ENCODE measurements around the gene B4GALT6.

Gene B4GALT6

DNA sequence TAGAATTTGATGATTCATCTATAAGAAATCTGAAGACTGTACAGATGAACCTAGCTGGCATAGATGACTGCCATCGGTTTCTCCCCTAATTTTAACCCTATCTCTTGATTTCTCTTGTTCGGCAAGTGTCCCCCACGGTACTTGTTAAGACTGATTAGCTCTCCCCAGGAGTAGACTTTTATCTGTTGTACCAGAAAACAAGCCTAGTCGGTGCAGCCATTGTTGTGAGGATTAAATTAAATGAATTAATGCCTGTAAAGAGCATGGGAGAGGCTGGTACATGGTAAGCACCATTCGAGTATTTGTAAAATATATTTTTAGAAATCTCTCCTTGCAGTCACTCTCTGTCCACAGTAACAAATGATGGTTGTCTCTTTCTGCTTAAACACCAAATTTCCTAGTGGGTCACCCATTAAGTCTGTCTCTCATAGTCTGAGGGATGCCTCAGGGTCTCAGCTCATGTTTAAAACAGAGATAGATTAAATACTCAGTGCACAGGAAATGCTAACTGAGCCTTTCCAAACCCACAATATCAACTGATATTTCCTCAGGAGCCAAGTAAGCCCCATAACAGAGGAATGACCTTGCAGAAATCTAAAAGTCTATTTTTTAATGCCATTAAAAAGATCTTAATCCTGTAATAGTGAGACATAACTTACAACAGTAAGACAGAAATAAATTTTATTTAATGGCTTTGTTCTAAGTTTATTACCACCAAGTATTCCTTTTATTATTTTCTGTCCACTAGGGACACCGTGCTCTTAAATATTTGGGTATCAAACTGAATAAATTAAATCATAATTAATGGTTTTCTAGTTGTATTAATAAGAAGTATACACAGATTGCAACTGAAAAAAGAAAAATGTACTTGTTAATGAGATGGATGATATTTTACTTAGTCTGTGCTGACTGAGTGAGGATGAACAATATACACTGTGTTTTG lies 2.9 kb upstream of the B4GALT6 start:
- DNase-seq: no peak

- no peak for DNase-seq
Measured at GRCh38 chr18:31686572-31686971, 2.2 kb upstream of the B4GALT6 start.

- peak; percentile 72 for DNase-seq
Measured at GRCh38 chr18:31685097-31686082, 1.0 kb upstream of the B4GALT6 start.

DNA sequence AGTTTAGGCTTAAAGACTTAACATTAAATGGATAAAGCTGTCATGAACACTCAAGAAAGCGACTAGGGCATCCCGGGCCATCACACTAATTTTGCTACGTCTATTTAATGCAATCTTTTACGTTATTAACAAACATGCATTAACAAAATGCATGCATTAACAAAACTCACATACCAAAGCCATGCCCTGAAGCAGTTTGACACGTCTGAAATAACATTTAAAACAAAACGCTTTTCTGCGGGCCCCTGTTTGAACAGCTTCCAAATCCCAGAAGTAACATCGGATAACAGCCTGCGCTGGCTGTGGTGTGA lies 458 bp downstream of the B4GALT6 start:
- DNase-seq: no peak

DNA sequence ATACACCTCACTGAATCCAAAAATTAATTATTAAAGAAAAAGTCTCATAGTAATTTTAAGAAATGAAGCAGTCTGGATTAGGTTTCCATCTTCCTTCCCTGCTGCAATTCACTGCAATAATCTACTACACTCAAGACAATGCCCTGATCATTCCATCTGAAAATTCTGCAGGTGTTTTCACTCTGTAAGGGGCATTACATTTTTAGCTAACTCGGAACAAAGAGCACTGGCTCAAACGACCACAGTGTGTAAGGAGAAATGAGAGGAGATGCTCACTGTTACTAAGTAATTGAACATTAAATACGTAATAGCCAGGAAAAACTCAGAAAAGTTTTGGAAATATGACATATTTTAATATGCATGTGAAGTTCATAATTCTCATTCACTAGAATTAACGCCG lies 1.3 kb downstream of the B4GALT6 start:
- DNase-seq: no peak

DNA sequence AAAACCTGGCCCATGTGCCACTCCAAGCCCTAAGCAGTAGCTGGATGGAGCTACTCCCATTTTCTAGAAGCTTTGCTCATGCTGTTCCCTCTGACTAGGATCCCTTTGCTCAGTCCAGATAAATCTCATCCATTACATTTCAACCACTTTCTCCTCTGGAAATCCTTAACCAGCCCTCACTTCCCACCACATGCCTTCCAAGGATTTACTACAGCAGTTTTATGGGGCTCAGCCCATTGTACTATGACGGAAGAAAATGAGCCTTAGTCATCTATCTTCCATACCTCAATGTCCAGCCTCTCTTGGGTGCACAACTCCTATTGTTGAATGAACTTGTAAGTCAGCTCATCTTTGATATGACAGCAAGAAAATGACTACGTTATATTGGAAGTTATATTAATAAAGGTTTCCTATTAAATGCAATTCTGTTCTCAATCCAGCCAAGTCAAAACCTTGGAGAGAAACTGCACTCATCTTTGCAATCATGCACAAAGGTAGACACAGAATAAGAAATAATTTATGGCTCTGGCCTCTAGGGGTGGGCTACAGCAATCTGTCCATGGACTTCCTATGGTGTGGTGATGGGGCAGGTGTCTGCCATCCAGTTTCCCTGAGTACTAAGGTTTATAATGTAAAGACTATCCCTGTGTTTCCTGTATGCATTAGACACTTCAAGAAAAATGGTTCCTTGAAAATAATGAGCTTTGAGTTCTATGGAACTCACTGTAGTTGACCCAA lies 3.4 kb downstream of the B4GALT6 start:
- DNase-seq: peak; percentile 26

DNA sequence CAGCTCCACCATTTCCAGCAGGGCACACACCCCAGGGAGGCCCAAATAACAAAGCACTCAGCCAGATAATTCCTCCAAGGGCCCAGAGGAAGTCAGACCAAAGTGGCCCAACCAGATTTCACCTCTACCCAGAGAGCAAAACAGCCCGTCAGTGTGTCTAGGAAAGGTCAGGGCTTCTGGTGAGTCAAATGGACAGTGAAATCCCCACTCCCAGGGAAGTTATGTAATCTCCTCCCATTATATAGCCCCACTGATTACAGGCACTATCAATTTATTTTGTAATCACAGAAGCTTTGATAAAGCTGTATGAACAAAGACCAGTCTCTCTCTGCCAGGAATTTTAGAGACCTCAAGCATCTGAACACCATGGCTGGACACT lies 4.0 kb downstream of the B4GALT6 start:
- DNase-seq: no peak

DNA sequence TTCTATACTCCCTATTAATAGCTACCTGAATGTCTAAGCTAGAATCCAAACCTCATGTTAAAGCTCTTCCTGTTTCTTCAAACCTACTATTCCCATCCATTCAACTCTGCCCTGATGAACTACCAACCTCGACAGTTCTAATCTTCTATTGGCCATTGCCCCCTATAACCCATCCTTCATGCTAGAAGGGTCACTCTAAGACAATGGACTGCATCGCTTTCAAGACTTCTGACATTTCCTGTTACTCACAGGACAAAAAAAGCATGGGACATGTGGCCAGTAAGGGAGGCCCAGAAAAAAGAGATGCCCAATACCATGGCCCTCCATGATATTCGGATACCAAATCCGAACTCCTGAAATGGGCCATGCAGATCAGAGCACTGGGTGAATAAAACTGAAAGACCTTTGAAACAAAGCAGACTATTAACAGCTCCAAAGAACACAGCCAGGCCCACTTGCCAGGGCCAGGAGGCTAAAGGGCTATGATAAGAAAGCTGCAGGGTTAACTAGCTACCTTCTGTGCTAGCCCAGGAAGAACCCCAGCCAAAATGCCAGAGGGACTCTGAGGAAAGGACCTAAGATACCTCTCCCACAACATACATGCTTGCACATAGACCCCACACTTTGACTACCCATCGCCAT lies 4.5 kb downstream of the B4GALT6 start:
- DNase-seq: no peak

GRCh38 chr18:31679133-31679742 lies 5.1 kb downstream of the B4GALT6 start:
- no peak for DNase-seq

DNA sequence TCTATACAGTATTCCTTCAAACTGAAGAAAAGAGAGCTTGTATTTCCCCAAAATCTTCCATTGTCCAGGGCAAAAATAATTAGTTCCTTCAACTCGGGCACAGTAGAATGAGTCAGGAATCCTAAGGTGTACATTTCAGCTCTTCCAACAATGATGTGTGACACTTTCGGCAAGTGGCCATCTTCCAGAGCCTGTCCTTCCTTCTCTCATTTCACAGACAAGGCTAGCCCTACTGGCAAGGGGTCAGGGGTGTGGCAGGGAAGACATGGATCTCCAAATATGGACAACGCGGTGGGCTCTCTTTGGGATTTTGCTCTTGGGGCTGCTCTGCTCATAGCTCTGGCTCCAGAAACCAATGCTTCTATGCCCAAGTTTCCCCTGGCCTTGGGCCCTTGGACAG lies 6.0 kb downstream of the B4GALT6 start:
- DNase-seq: no peak

DNA sequence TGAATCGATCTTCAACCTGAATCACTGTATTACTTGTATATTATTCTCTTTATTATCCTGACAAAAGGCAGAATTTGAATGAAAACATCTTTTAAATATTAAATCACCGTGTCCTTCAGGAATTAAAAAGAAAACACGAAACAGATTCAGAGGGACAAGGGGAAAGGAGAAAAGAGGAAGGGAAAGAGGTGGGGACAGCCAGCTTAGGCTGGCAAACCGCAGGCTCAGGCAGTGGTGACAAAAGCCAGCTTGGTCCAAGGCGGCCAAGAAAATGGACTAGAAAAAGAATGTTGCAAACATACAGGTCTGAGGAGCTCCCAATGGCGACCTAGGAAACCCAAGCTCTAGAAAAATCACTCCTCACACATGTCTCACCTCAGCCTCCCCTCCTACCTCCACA lies 6.8 kb downstream of the B4GALT6 start:
- no peak for DNase-seq

DNA sequence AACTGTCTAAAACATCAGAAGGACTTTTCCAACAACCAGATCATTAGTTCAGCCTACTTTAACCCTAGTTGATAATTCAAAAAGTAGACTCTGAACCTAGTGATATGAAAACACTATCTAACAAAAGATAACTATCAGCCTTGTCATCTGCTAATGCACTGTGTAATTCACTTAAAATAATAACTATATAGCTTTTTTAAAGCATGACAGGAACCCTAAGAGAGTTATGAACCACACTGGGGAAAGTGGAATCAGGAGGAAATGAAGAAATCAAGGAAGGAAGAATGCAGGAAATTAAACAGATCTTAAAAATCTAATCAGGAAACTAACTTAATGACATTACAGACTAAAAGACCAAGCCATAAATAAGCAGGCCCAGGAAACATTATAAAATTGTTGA lies 9.0 kb downstream of the B4GALT6 start:
- no peak for DNase-seq

DNA sequence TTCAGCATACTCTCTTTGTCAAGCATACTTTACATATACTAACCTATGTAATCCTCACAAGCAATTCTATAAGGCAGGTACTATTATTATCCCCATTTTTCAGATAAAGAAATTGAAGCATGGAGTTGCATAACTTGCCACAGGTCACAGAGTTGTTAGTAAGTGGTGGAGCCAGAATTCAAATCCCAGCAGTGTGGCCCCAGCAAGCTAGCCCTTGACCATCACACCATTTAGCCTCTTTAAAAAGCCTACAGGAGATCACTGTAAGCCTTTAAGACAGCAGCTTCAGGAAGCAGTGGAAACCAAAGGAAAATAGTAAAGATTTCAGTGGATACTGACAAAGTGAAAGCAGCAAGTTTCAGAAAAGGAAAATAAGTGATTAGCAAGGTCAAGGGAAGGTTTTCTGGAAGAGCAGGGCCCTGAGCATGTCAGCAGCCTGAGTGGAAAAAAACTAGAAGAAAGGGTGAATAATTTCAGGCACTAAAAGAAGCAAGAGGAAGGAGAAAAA lies 11.7 kb downstream of the B4GALT6 start:
- no peak for DNase-seq

DNA sequence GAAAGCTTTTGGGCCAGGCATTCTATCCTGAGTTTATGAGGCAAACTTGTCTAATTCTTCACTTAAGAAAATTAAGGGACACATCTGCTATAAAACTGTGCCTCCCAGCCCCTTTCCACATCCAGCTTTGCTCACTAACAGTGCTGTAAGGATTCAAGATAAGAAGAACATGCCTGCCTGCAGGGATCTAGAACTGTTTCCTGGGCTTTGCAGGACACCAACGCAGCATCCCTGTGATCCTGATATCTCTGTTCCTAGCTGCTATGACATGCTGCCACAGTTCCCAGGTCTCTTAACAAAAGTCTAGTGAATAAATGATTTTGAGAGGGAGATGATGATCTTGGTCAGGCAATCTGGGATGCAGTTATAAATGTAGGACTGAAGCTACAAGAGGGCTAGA lies 12.4 kb downstream of the B4GALT6 start:
- no peak for DNase-seq

DNA sequence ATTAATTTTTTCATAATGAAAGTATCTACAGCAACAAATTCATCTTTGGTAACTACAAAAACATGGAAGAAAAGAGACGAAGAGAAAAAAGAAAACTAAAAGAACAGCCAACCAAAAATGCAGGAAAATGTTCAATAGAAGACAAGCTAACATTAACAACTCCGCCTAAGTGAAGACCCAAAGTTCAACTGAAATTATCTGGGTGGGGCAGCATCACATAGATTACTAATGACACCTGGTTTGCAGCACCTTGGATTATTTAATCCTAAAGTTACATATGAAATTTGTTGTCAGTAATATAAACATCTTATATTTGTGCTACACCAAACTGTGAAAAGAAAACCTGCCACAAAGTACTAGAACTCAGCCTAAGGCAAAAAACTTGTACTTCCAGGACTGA lies 14.8 kb downstream of the B4GALT6 start:
- no peak for DNase-seq

- DNase-seq: no peak
Measured at GRCh38 chr18:31667185-31667584, 17.2 kb downstream of the B4GALT6 start.

DNA sequence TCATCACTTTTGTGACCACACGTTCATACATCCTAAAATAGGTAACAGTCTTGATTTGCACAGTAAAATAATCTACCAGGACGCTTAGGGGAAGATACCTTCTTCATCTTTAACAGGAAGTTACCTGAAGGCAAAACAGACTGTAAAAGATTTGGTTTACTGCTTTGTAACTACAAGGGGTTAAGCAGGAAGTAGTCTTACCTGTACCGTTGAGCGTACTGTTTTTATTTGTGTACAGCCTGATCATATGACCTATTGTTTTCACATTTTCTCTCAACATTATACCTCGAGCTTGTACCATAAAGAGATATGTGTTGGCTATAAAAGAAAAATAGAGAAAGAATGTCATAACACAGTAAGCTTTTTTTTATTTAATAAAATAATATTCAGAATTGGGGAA lies 18.3 kb downstream of the B4GALT6 start:
- DNase-seq: no peak

GRCh38 chr18:31664101-31664500 lies 20.3 kb downstream of the B4GALT6 start:
- no peak for DNase-seq

- DNase-seq: no peak
Measured at GRCh38 chr18:31661965-31662364, 22.4 kb downstream of the B4GALT6 start.

DNA sequence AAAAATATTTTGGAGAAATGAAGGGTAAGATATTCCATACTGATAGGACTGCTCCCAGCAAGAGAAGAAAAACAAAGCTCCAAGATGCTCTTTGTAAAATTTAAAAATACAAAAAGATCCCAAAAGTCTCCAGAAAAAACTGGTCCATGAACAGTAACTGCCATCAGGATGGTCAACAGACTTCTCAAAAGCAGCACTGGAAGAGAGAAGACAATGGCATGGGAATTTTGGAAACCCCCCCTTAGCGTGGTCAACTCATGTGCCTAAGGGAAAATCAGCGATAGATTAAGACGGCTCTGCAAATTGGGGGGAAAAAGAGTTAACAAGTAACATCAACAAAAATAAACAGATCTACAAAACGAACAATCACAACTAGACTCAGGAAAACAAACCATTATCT lies 23.6 kb downstream of the B4GALT6 start:
- DNase-seq: no peak

DNA sequence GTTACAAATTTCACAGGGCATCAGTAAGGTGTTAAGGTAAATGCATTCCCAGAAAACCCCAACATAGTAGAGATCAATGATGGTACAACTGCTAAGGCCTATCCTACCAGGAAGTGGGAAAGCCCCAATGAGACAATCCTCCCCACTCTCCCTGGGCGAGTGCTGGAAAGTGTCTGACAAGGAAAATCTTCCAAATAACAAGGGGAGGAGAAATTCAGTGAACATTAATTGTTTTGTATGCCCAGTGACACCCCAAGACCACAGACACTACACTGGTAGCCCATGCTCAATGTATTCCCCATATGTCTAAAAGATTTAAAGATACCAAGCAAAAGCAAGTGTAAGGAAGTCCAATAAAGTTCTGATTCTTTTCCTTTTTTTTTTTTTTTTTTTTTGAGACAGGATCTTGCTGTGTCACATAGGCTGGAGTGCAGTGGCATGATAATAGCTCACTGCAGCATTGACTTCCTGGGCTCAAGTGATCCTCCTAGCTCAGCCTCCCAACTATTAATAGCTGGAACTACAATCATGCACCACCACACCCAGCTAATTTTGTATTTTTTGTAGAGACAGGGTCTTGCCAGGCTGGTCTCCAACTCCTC lies 24.7 kb downstream of the B4GALT6 start:
- DNase-seq: no peak
